GM12878 (cell line): Measurements from ENCODE around the gene DCAF8.

Experiments
- CHD2 ChIP-seq: IDR thresholded peaks from 2 replicates; pipeline ENCODE4 v1.6.1; 2011; ENCODE audit warnings: low read depth, low read length, improper control_type of control experiment, borderline replicate concordance
- MXI1 ChIP-seq: fragments of 150-350 bp; IDR thresholded peaks from 2 replicates; pipeline ENCODE4 v1.6.1; 2011; ENCODE audit warnings: low read depth, mild to moderate bottlenecking, inconsistent platforms, low read length, improper control_type of control experiment
- NBN ChIP-seq: fragments of 450-650 bp; IDR thresholded peaks from 2 replicates; pipeline ENCODE4 v1.6.1; 2016
- NR2C2 ChIP-seq: IDR thresholded peaks from 2 replicates; pipeline ENCODE4 v1.6.1; 2011; ENCODE audit warnings: borderline replicate concordance, low read depth; ENCODE audit not compliant: control insufficient read depth, insufficient read length
- POLR2A ChIP-seq: IDR thresholded peaks from 2 replicates; pipeline ENCODE4 v1.6.1; 2011; ENCODE audit warnings: low read depth, mild to moderate bottlenecking, low read length
- POLR2AphosphoS5 ChIP-seq: IDR thresholded peaks from 2 replicates; pipeline ENCODE4 v1.6.1; 2011; ENCODE audit warnings: mild to moderate bottlenecking, low read length, inconsistent platforms
- RELA ChIP-seq: fragments of 450-650 bp; IDR thresholded peaks from 2 replicates; pipeline ENCODE4 v1.8.0; 2014; ENCODE audit warnings: borderline replicate concordance; ENCODE audit not compliant: partially characterized antibody

DNA sequence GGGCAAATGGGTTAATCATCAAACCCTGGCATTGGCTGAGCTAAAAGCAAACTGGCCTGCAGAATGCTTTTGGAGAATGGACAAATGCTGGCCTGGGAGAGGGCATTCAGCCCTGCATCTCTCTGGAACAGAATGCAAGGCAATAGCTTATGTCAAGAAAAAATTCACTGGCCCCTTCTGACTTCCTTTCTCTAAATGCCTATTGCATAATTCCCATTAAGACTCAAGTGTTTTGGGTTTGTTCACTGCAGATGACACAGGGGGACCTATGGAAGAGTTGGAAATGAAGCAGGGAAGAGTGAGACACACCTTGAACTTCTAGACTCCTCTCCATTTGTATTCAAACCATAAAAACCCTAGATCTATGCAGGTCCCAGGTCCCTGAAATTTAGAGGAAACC, 41.3 kb downstream of the DCAF8 start:
- TF ChIP-seq RELA (no peak), CHD2 (no peak), NR2C2 (no peak), MXI1 (no peak), POLR2AphosphoS5 (no peak), POLR2A (no peak), NBN (no peak)
